K562 (cell line): ENCODE data around the gene NLK. TPM values are rescaled to one million over a fixed set of nuclear protein-coding genes. Genes with fewer than 3 reads are reported as not detected.

Source experiments
- ATAC-seq: fragments of 200-7000 bp; cut with Tn5 transposase; 3 replicates; pipeline ENCODE4 v1.9.1; 2020; ENCODE audit warnings: moderate library complexity
- BruUV-seq: library from RNA; stranded (reverse); fragments of 400-500 nt; replicated peaks from 2 replicates; lab custom pipeline; 2021; lab: Mats Ljungman, UMichigan
- CTCF ChIA-PET: fragments of 300-600 bp; formaldehyde crosslinking; extraction: SDS; loops from one replicate; lab custom pipeline; 2021; ENCODE audit warnings: low intra/inter-chr PET ratio; lab: Yijun Ruan, JAX
- POLR2A ChIA-PET: fragments of 300-600, 350-650 bp; sonication (Branson Sonifier 250); formaldehyde crosslinking; extraction: SDS; loops from one replicate; lab custom pipeline; 2021; ENCODE audit warnings: antibody characterized with exemption, inconsistent platforms; lab: Yijun Ruan, JAX
- DNase-seq, 4 experiments: peaks; one replicate each; pipeline versions ENCODE4 v3.0.0 to v3.0.0-alpha.2; 2011 to 2018; ENCODE audit warnings: low spot score in 3 of 4, mixed read lengths in 3 of 4; ENCODE audit errors: extremely low read depth in 1 of 4
- FAIRE-seq: peaks from 2 replicates; lab custom pipeline; 2011; peaks lifted over from hg19 to GRCh38; lab: Jason Lieb, UNC
- H2AFZ ChIP-seq: 2 replicates; pipeline ENCODE4 v1.6.0; 2011; ENCODE audit warnings: low read depth, low read length, control low read depth, inconsistent platforms
- H3K27ac ChIP-seq: fragments of 200-600 bp; 3 replicates; pipeline ENCODE4 v1.8.0; 2011; ENCODE audit warnings: low read depth, mild to moderate bottlenecking, control low read depth, inconsistent platforms, low read length, moderate library complexity, mixed read lengths; ENCODE audit errors: extremely low read depth
- H3K27me3 ChIP-seq, 2 experiments: fragments of 300-600 bp in 1 of 2; 2 replicates in 1 of 2; 3 replicates in 1 of 2; pipeline versions ENCODE4 v1.6.0 to v1.8.0; 2011; ENCODE audit warnings: inconsistent platforms in 2 of 2, low read length in 2 of 2, mild to moderate bottlenecking in 1 of 2, mixed read lengths in 1 of 2, moderate library complexity in 1 of 2; ENCODE audit not compliant: control insufficient read depth in 2 of 2, insufficient read depth in 2 of 2
- H3K36me3 ChIP-seq: fragments of 300-600 bp; 3 replicates; pipeline ENCODE4 v1.8.0; 2011; ENCODE audit warnings: mild to moderate bottlenecking, low read length, inconsistent platforms; ENCODE audit not compliant: control insufficient read depth, insufficient read depth
- H3K4me1 ChIP-seq, 2 experiments: fragments of 200-600 bp in 1 of 2; replicated peaks in 1 of 2; 2 replicates in 1 of 2; 3 replicates in 1 of 2; pipeline versions ENCODE4 v1.5.1 to v1.8.0; 2011; ENCODE audit warnings: inconsistent platforms in 2 of 2, low read length in 2 of 2, mild to moderate bottlenecking in 1 of 2, mixed read lengths in 1 of 2, moderate library complexity in 1 of 2; ENCODE audit not compliant: control insufficient read depth in 2 of 2, insufficient read depth in 2 of 2
- H3K4me2 ChIP-seq: 2 replicates; pipeline ENCODE4 v1.6.1; 2011; ENCODE audit warnings: low read length, control low read depth, inconsistent platforms, mixed read lengths; ENCODE audit not compliant: insufficient read depth
- H3K4me3 ChIP-seq: fragments of 200-600 bp; sonication (generic), shearing (Covaris generic); 2 replicates; pipeline ENCODE4 v1.5.1; 2016; ENCODE audit warnings: control low read depth, inconsistent platforms
- H3K79me2 ChIP-seq: fragments of 200-600 bp; 3 replicates; pipeline ENCODE4 v1.8.0; 2011; ENCODE audit warnings: low read length, inconsistent platforms; ENCODE audit not compliant: control insufficient read depth, insufficient read depth
- H3K9ac ChIP-seq, 2 experiments: 2 replicates each; pipeline versions ENCODE4 v1.6.0 to v1.6.1; 2011; ENCODE audit warnings: low read depth in 2 of 2, low read length in 2 of 2, control low read depth in 1 of 2, inconsistent platforms in 1 of 2, mild to moderate bottlenecking in 1 of 2, mixed read lengths in 1 of 2; ENCODE audit not compliant: insufficient read depth in 1 of 2
- H3K9me1 ChIP-seq: one replicate; pipeline ENCODE4 v1.6.0; 2011; ENCODE audit warnings: inconsistent platforms, mild to moderate bottlenecking, low read length, moderate library complexity; ENCODE audit not compliant: control insufficient read depth, insufficient read depth
- H3K9me3 ChIP-seq: replicated peaks from 2 replicates; pipeline ENCODE4 v1.5.1; 2011; ENCODE audit warnings: low read depth, low read length, inconsistent platforms; ENCODE audit not compliant: control insufficient read depth, insufficient read depth
- H4K20me1 ChIP-seq: replicated peaks from 2 replicates; pipeline ENCODE4 v1.6.1; 2011; ENCODE audit warnings: low read length, inconsistent platforms, mixed read lengths; ENCODE audit not compliant: control insufficient read depth, insufficient read depth
- DPF2 ChIP-seq: fragments of 450-650 bp; IDR thresholded peaks from 2 replicates; pipeline ENCODE4 v1.6.1; 2016
- HDAC1 ChIP-seq, 2 experiments: fragments of 450-650 bp; IDR thresholded peaks; 2 replicates each; pipeline ENCODE4 v1.6.1; 2016 to 2017; ENCODE audit warnings: inconsistent platforms in 1 of 2, mild to moderate bottlenecking in 1 of 2, moderate library complexity in 1 of 2
- MCM5 ChIP-seq: fragments of 450-650 bp; IDR thresholded peaks from 2 replicates; pipeline ENCODE4 v1.6.1; 2016; ENCODE audit warnings: low read depth
- MXD1 ChIP-seq: fragments of 250-450 bp; sonication (Bioruptor Pico); IDR thresholded peaks from 2 replicates; pipeline ENCODE4 v1.8.0; 2021; ENCODE audit warnings: borderline replicate concordance, mild to moderate bottlenecking, moderate library complexity; ENCODE audit not compliant: poor library complexity, severe bottlenecking
- ZFP1 ChIP-seq: fragments of 450-650 bp; formaldehyde crosslinking; IDR thresholded peaks from 2 replicates; pipeline ENCODE4 v1.4.0; 2020; ENCODE audit warnings: mild to moderate bottlenecking, mixed read lengths
- ZNF175 ChIP-seq: fragments of 200-800 bp; sonication (Bioruptor generic); IDR thresholded peaks from 2 replicates; pipeline ENCODE4 v1.6.1; 2016; ENCODE audit warnings: low read depth, mild to moderate bottlenecking, missing genetic modification characterization, missing compliant biosample characterization
- WGBS: fragments of 100-300 bp; shearing (Covaris generic); methylation state at CpG from one replicate; pipeline ENCODE4 v1.1.6; 2016; ENCODE audit warnings: low coverage, mixed read lengths; ENCODE audit not compliant: insufficient coverage; ENCODE audit errors: missing lambda C conversion rate; 5-methylcytosine and 5-hydroxymethylcytosine counted together
- in situ Hi-C: fragments of 300-500 bp; cut with MboI; formaldehyde crosslinking; loops from 4 replicates; pipeline ENCODE4 v1.15.0; 2018; ENCODE audit warnings: inconsistent platforms, mixed read lengths
- intact Hi-C: fragments of 100-400 bp; cut with micrococcal nuclease; formaldehyde crosslinking; loops from 2 replicates; pipeline ENCODE4 v1.14.2; 2022
- polyA plus RNA-seq, 8 experiments: library from polyadenylated mRNA; depleted of rRNA in 4 of 8; stranded (reverse) in 5 of 8; unstranded in 3 of 8; fragments of >200 nt; fragmentation: Nextera tagmentation in 2 of 8; fragmentation: Illumina TruSeq in 1 of 8; extraction: Ambion mirVana in 2 of 8; extraction: Trizol in 1 of 8; gene quantifications; 2 replicates each; pipeline versions ENCODE4 v1.2.1 to v1.2.3, GENCODE V29; 2011 to 2014; ENCODE audit warnings: inconsistent platforms in 1 of 8, missing spikeins in 1 of 8
- total RNA-seq, 7 experiments: library from RNA; depleted of rRNA in 6 of 7; stranded (reverse); fragments of >200 nt in 6 of 7; fragmentation: Illumina TruSeq in 2 of 7; extraction: Trizol in 2 of 7; gene quantifications; 2 replicates each; pipeline versions ENCODE4 v1.2.1 to v1.2.3, GENCODE V29; 2011 to 2021; ENCODE audit warnings: low replicate concordance in 1 of 7
- TF ChIP-seq, protein P1 (sequence below): fragments of 250-450 bp; sonication (Bioruptor Pico); IDR thresholded peaks from 2 replicates; pipeline ENCODE4 v1.5.0; 2020; ENCODE audit warnings: mild to moderate bottlenecking, borderline replicate concordance

Gene NLK
- total and polyA plus RNA-seq, 9 of the 15 experiments (the other 6 are each of a cell fraction or from before 2014, with no cell fraction given) = 10.9 to 59.6 (median 26.7) TPM

DNA sequence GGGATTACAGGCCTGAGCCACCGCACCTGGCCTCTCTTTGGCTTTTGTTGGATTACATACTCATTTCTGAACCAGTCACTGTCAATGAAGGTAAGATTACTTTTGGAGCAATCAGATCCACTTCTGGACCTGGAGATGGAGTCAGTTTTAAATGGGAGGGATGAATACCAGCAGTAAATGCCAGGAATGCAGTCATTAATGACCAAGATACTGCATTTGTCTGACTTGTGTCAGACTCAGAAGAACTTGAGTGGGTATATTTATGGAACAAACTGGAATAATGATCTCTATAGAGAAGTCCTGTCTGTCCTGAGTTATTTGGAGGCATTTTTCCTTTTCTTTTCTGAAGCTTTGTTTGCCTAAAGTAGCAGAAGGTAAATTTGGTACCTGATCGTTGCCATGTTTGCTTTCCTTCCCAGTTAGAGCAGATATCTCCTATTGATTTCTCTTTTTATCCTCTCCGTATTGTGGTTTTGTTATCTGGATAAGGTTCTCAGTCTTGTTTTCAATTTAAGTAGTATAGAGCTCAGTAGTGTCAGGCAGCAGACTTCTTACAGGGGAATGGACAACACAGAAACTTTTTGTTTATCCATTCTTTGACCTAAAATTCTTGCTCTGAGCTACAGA is 10.7 kb downstream of the NLK start:
- H3K4me3 ChIP-seq = no peak overlapping the region
- ATAC-seq (peak; percentile 34; the same call in 1 of the 3 replicates), DNase-seq (no peak), FAIRE-seq (no peak)
- no peaks in the 10 kb centered on the region for H3K9me3 ChIP-seq
- WGBS = 26% methylated on average over 3 of the region's 3 CpGs
- H3K9me1 ChIP-seq = no peaks in the 10 kb centered on the region
- peaks cover 2% of the 10 kb centered on the region; the same call in 1 of the 2 replicates for H4K20me1 ChIP-seq
- H3K9ac ChIP-seq = 0 out of 4 replicates have a peak overlapping the region, but pooled peaks of 1 of the 2 experiments have one; percentile 19
- no TSS peak for BruUV-seq
- in situ Hi-C loops = no loop called here
- H3K79me2 ChIP-seq = peaks cover 96% of the 10 kb centered on the region
- H3K27ac ChIP-seq = no peak overlapping the region
- POLR2A ChIA-PET = interaction anchor here (0.6 to 3.7 kb wide), 6 partner anchors 9 to 790 kb away, joined by 3 to 15 read pairs (median 3); partner anchors contain the start of genes LYRM9 and NLK
- no peak overlapping the region; the same call in 1 of the 2 replicates for H3K4me2 ChIP-seq
- H3K4me1 ChIP-seq = peaks cover 0 to 21% of the 10 kb centered on the region in 2 experiments; a peak in 4 of 5 replicates
- peaks cover 9% of the 10 kb centered on the region; the same call in 1 of the 3 replicates for H3K36me3 ChIP-seq
- intact Hi-C loops = no loop called here
- CTCF ChIA-PET = no interaction called here
- no peaks in the 10 kb centered on the region for H3K27me3 ChIP-seq
- H2AFZ ChIP-seq = no peak overlapping the region
- no peak for TF ChIP-seq MCM5
- TF ChIP-seq DPF2 = 0 out of 2 replicates have a peak, but pooled peaks have one; percentile 12
- TF ChIP-seq ZNF175 (CRISPR knock-in tag) = no peak
- TF ChIP-seq MXD1 (CRISPR knock-in tag) = no peak
- no peak for TF ChIP-seq ZFP1 (CRISPR knock-in tag)
- TF ChIP-seq HDAC1 (IDR thresholded peaks at IDR 0.05) = 0 out of 4 replicates have a peak, but pooled peaks of 1 of the 2 experiments have one; percentile 10
- TF ChIP-seq, protein P1, sequence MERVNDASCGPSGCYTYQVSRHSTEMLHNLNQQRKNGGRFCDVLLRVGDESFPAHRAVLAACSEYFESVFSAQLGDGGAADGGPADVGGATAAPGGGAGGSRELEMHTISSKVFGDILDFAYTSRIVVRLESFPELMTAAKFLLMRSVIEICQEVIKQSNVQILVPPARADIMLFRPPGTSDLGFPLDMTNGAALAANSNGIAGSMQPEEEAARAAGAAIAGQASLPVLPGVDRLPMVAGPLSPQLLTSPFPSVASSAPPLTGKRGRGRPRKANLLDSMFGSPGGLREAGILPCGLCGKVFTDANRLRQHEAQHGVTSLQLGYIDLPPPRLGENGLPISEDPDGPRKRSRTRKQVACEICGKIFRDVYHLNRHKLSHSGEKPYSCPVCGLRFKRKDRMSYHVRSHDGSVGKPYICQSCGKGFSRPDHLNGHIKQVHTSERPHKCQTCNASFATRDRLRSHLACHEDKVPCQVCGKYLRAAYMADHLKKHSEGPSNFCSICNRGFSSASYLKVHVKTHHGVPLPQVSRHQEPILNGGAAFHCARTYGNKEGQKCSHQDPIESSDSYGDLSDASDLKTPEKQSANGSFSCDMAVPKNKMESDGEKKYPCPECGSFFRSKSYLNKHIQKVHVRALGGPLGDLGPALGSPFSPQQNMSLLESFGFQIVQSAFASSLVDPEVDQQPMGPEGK = no peak
